H1 (cell line): ENCODE measurements around the gene ANKRD40CL.

Experiments used
- CREB1 ChIP-seq: IDR thresholded peaks from 2 replicates; pipeline ENCODE4 v1.6.1; 2012; ENCODE audit warnings: inconsistent platforms
- CTBP2 ChIP-seq: IDR thresholded peaks from 2 replicates; pipeline ENCODE4 v1.7.0; 2011; ENCODE audit warnings: borderline replicate concordance, mild to moderate bottlenecking, moderate library complexity, mixed read lengths, low read length; ENCODE audit not compliant: insufficient read depth, insufficient read length
- CTCF ChIP-seq, 3 experiments: IDR thresholded peaks; 1 replicate in 2 of 3; 2 replicates in 1 of 3; pipeline versions ENCODE4 v1.5.1 to v1.6.1; 2011; ENCODE audit warnings: low read length in 3 of 3, mild to moderate bottlenecking in 3 of 3, inconsistent platforms in 2 of 3, low read depth in 1 of 3, moderate library complexity in 1 of 3; ENCODE audit not compliant: insufficient read depth in 1 of 3; ENCODE audit errors: control extremely low read depth in 1 of 3
- EGR1 ChIP-seq: IDR thresholded peaks from 2 replicates; pipeline ENCODE4 v1.6.1; 2011; ENCODE audit warnings: low read depth, low read length, borderline replicate concordance
- EP300 ChIP-seq, 2 experiments: IDR thresholded peaks; 1 replicate in 1 of 2; 2 replicates in 1 of 2; pipeline ENCODE4 v1.6.1; 2011 to 2012; ENCODE audit warnings: low read depth in 2 of 2, low read length in 2 of 2, mild to moderate bottlenecking in 2 of 2, borderline replicate concordance in 1 of 2, inconsistent platforms in 1 of 2, moderate library complexity in 1 of 2
- KDM1A ChIP-seq: fragments of 200-600, 300-600 bp; sonication (generic); IDR thresholded peaks from 2 replicates; pipeline ENCODE4 v1.7.1; 2016; ENCODE audit warnings: mild to moderate bottlenecking, low read length, borderline replicate concordance
- POLR2A ChIP-seq, 2 experiments: IDR thresholded peaks; 1 replicate in 1 of 2; 2 replicates in 1 of 2; pipeline ENCODE4 v1.6.1; 2011; ENCODE audit warnings: low read depth in 2 of 2, low read length in 2 of 2, mild to moderate bottlenecking in 2 of 2; ENCODE audit errors: control extremely low read depth in 1 of 2
- POLR2AphosphoS5 ChIP-seq: IDR thresholded peaks from 2 replicates; pipeline ENCODE4 v1.6.1; 2011; ENCODE audit warnings: low read depth, low read length
- SIX5 ChIP-seq: IDR thresholded peaks from 2 replicates; pipeline ENCODE4 v1.6.1; 2011; ENCODE audit warnings: mild to moderate bottlenecking, low read depth, low read length

GRCh38 chr17:50781167-50781566 lies 13.8 kb upstream of the ANKRD40CL start:
- no peak for TF ChIP-seq POLR2AphosphoS5
- no peak for TF ChIP-seq SIX5
- TF ChIP-seq EP300 (IDR thresholded peaks at IDR 0.05; ENCODE audit: borderline replicate concordance in 1 of 2, low read depth in 2 of 2, low read length in 2 of 2) = no peak
- no peak for TF ChIP-seq EGR1
- no peak for TF ChIP-seq CREB1
- TF ChIP-seq POLR2A (IDR thresholded peaks at IDR 0.05; ENCODE audit: control extremely low read depth in 1 of 2, low read depth in 2 of 2, low read length in 2 of 2) = no peak
- no peak for TF ChIP-seq KDM1A
- no peak for TF ChIP-seq CTCF (IDR thresholded peaks at IDR 0.05; ENCODE audit: control extremely low read depth in 1 of 3, insufficient read depth in 1 of 3, low read depth in 1 of 3, low read length in 3 of 3)
- TF ChIP-seq CTBP2 = no peak
